HepG2 (cell line): ENCODE data around the gene TPRG1L. TPM values are rescaled to one million over a fixed set of nuclear protein-coding genes. Genes with fewer than 3 reads are reported as not detected.

Experiments
- ATAC-seq: fragments of 200-7000 bp; cut with Tn5 transposase; 3 replicates; pipeline ENCODE4 v1.9.1; 2020; ENCODE audit warnings: mild to moderate bottlenecking, moderate library complexity
- BruUV-seq: library from RNA; stranded (reverse); fragments of 400-500 nt; replicated peaks from 2 replicates; lab custom pipeline; 2021; lab: Mats Ljungman, UMichigan
- CTCF ChIA-PET: fragments of 300-600 bp; formaldehyde crosslinking; extraction: SDS; loops from one replicate; lab custom pipeline; 2021; ENCODE audit warnings: low total read pairs, inconsistent platforms, low intra/inter-chr PET ratio; lab: Yijun Ruan, JAX
- POLR2A ChIA-PET: fragments of 350-600 bp; sonication (Branson Sonifier 250); formaldehyde crosslinking; loops from one replicate; lab custom pipeline; 2020; ENCODE audit warnings: antibody characterized with exemption, inconsistent platforms; lab: Yijun Ruan, JAX
- DNase-seq: peaks from one replicate; pipeline ENCODE4 v3.0.0-alpha.2; 2015; ENCODE audit warnings: low spot score
- FAIRE-seq: peaks from 3 replicates; lab custom pipeline; 2011; peaks lifted over from hg19 to GRCh38; lab: Jason Lieb, UNC
- H2AFZ ChIP-seq: one replicate; pipeline ENCODE4 v1.6.1; 2011; ENCODE audit warnings: low read length, inconsistent platforms
- H3K27ac ChIP-seq: fragments of 300-600 bp; 3 replicates; pipeline ENCODE4 v1.8.0; 2011; ENCODE audit warnings: mixed run types, mild to moderate bottlenecking, mixed read lengths, low read length, inconsistent platforms; ENCODE audit not compliant: insufficient read depth; ENCODE audit errors: extremely low read length
- H3K27me3 ChIP-seq, 2 experiments: fragments of 200-600 bp in 1 of 2; 2 replicates in 1 of 2; 3 replicates in 1 of 2; pipeline versions ENCODE4 v1.6.0 to v1.8.0; 2011; ENCODE audit warnings: low read length in 2 of 2, mild to moderate bottlenecking in 2 of 2, moderate library complexity in 2 of 2, inconsistent platforms in 1 of 2; ENCODE audit not compliant: insufficient read depth in 2 of 2, control insufficient read depth in 1 of 2
- H3K36me3 ChIP-seq, 2 experiments: fragments of 200-600 bp in 1 of 2; replicated peaks in 1 of 2; 2 replicates in 1 of 2; 3 replicates in 1 of 2; pipeline versions ENCODE4 v1.5.1 to v1.8.0; 2011; ENCODE audit warnings: low read length in 2 of 2, inconsistent platforms in 1 of 2; ENCODE audit not compliant: insufficient read depth in 2 of 2, control insufficient read depth in 1 of 2
- H3K4me1 ChIP-seq: 2 replicates; pipeline ENCODE4 v1.5.1; 2012; ENCODE audit warnings: low read length, inconsistent platforms; ENCODE audit not compliant: insufficient read depth
- H3K4me2 ChIP-seq: 2 replicates; pipeline ENCODE4 v1.6.0; 2011; ENCODE audit warnings: low read depth, low read length, inconsistent platforms
- H3K4me3 ChIP-seq, 3 experiments: fragments of 200-600 bp in 1 of 3; sonication (generic), shearing (Covaris generic) in 1 of 3; replicated peaks in 1 of 3; 2 replicates each; pipeline ENCODE4 v1.5.1; 2011 to 2016; ENCODE audit warnings: low read length in 3 of 3, inconsistent platforms in 2 of 3, low read depth in 2 of 3, mild to moderate bottlenecking in 2 of 3, control low read depth in 1 of 3, mixed read lengths in 1 of 3; ENCODE audit not compliant: insufficient read depth in 1 of 3
- H3K79me2 ChIP-seq: one replicate; pipeline ENCODE4 v1.6.1; 2011; ENCODE audit warnings: low read length, inconsistent platforms; ENCODE audit not compliant: insufficient read depth
- H3K9ac ChIP-seq: 2 replicates; pipeline ENCODE4 v1.6.0; 2011; ENCODE audit warnings: mild to moderate bottlenecking, low read depth, low read length, inconsistent platforms; ENCODE audit not compliant: insufficient read depth
- H3K9me3 ChIP-seq: 2 replicates; pipeline ENCODE4 v1.5.1; 2012; ENCODE audit warnings: mild to moderate bottlenecking, low read length
- H4K20me1 ChIP-seq: 2 replicates; pipeline ENCODE4 v1.6.0; 2011; ENCODE audit warnings: inconsistent platforms, mild to moderate bottlenecking, low read length, moderate library complexity; ENCODE audit not compliant: insufficient read depth
- CENPT ChIP-seq: sonication (generic); formaldehyde crosslinking; IDR thresholded peaks from 2 replicates; pipeline ENCODE4 v1.8.0; 2022; ENCODE audit warnings: low read depth, mild to moderate bottlenecking, moderate library complexity, missing genetic modification reagents
- CSRNP1 ChIP-seq: sonication (generic); formaldehyde crosslinking; IDR thresholded peaks from 2 replicates; pipeline ENCODE4 v1.8.1; 2023; ENCODE audit warnings: mild to moderate bottlenecking, missing genetic modification reagents
- EP300 ChIP-seq, 3 experiments: sonication (generic) in 1 of 3; formaldehyde crosslinking in 1 of 3; IDR thresholded peaks; 2 replicates each; pipeline versions ENCODE4 v1.5.1 to v1.6.1; 2011 to 2020; ENCODE audit warnings: low read depth in 2 of 3, low read length in 2 of 3, borderline replicate concordance in 1 of 3, improper control_type of control experiment in 1 of 3, mild to moderate bottlenecking in 1 of 3, missing genetic modification reagents in 1 of 3, moderate library complexity in 1 of 3
- NR1H2 ChIP-seq: sonication (generic); formaldehyde crosslinking; IDR thresholded peaks from 2 replicates; pipeline ENCODE4 v1.8.1; 2022; ENCODE audit warnings: low read depth, missing genetic modification reagents, borderline replicate concordance
- RBAK ChIP-seq: sonication (generic); formaldehyde crosslinking; IDR thresholded peaks from 2 replicates; pipeline ENCODE4 v1.5.1; 2020; ENCODE audit warnings: mild to moderate bottlenecking, missing genetic modification reagents
- TFDP1 ChIP-seq: IDR thresholded peaks from 2 replicates; pipeline ENCODE4 v1.6.1; 2016; ENCODE audit warnings: missing compliant biosample characterization, missing genetic modification reagents, borderline replicate concordance
- ZBTB2 ChIP-seq: sonication (generic); formaldehyde crosslinking; IDR thresholded peaks from 2 replicates; pipeline ENCODE4 v1.8.0; 2022; ENCODE audit warnings: low read depth, missing genetic modification reagents
- ZNF18 ChIP-seq: sonication (generic); formaldehyde crosslinking; IDR thresholded peaks from 2 replicates; pipeline ENCODE4 v1.8.0; 2022; ENCODE audit warnings: mild to moderate bottlenecking, missing genetic modification reagents; ENCODE audit not compliant: insufficient replicate concordance
- ZNF251 ChIP-seq: sonication (generic); formaldehyde crosslinking; IDR thresholded peaks from 2 replicates; pipeline ENCODE4 v1.9.0; 2021; ENCODE audit warnings: mild to moderate bottlenecking, missing genetic modification reagents
- ZNF558 ChIP-seq: sonication (generic); formaldehyde crosslinking; IDR thresholded peaks from 2 replicates; pipeline ENCODE4 v1.9.0; 2022; ENCODE audit warnings: mild to moderate bottlenecking, missing genetic modification reagents, borderline replicate concordance
- ZNF597 ChIP-seq: sonication (generic); formaldehyde crosslinking; IDR thresholded peaks from 2 replicates; pipeline ENCODE4 v1.5.0; 2020; ENCODE audit warnings: missing genetic modification reagents
- ZNF7 ChIP-seq: IDR thresholded peaks from 2 replicates; pipeline ENCODE4 v1.6.1; 2016; ENCODE audit warnings: missing biosample characterization, missing genetic modification reagents
- ZSCAN20 ChIP-seq: sonication (generic); formaldehyde crosslinking; IDR thresholded peaks from 2 replicates; pipeline ENCODE4 v1.4.0; 2020; ENCODE audit warnings: missing genetic modification reagents, mild to moderate bottlenecking, borderline replicate concordance
- WGBS: methylation state at CpG from one replicate; pipeline ENCODE4 v1.1.6; 2017; ENCODE audit warnings: low lambda C conversion rate; 5-methylcytosine and 5-hydroxymethylcytosine counted together
- in situ Hi-C: cut with HindIII; loops from 2 replicates; pipeline ENCODE4 v1.10.0; 2017; ENCODE audit warnings: low pct_unique_long_range_greater_than_20kb; ENCODE audit not compliant: extremely low pct_ligation_motif_present
- intact Hi-C: fragments of 100-400 bp; cut with micrococcal nuclease; formaldehyde crosslinking; loops from one replicate; pipeline ENCODE4 v1.10.0; 2022; ENCODE audit not compliant: unreplicated experiment
- polyA plus RNA-seq, 8 experiments: library from polyadenylated mRNA; depleted of rRNA in 3 of 8; stranded (reverse) in 7 of 8; unstranded in 1 of 8; fragments of >200 nt; fragmentation: Illumina TruSeq in 4 of 8; extraction: Trizol in 4 of 8; gene quantifications; 2 replicates each; pipeline versions ENCODE4 v1.2.1 to v1.2.3, GENCODE V29; 2011 to 2016; ENCODE audit warnings: low read depth in 4 of 8, missing spikeins in 1 of 8, mixed read lengths in 1 of 8; ENCODE audit not compliant: insufficient read depth in 1 of 8
- total RNA-seq, 5 experiments: library from RNA; depleted of rRNA; stranded (reverse); fragments of >200 nt; fragmentation: Illumina TruSeq; extraction: Trizol; gene quantifications; 2 replicates each; pipeline ENCODE4 v1.2.3, GENCODE V29; 2016; ENCODE audit warnings: low read depth in 1 of 5

TPRG1L gene
- total and polyA plus RNA-seq, 2 of the 13 experiments (the other 11 are each of a cell fraction or from before 2014, with no cell fraction given): 21.3 to 37.4 TPM

GRCh38 chr1:3590951-3591865 is 33.6 kb upstream of the TPRG1L start:
- H2AFZ ChIP-seq: no peak overlapping the region
- H3K36me3 ChIP-seq: no peaks in the 10 kb centered on the region
- H3K4me1 ChIP-seq: peaks cover 27% of the 10 kb centered on the region
- H3K9ac ChIP-seq: no peak overlapping the region
- TF ChIP-seq CENPT: no peak
- TF ChIP-seq NR1H2 (CRISPR knock-in tag): no peak
- TF ChIP-seq RBAK (CRISPR knock-in tag): no peak
- no peak for TF ChIP-seq TFDP1 (CRISPR knock-in tag)
- no peak for TF ChIP-seq CSRNP1 (CRISPR knock-in tag)
- TF ChIP-seq ZBTB2 (CRISPR knock-in tag): no peak
- no peak for TF ChIP-seq ZNF597 (CRISPR knock-in tag)
- TF ChIP-seq ZNF558 (CRISPR knock-in tag): no peak
- no peak for TF ChIP-seq ZNF18
- TF ChIP-seq ZSCAN20 (CRISPR knock-in tag): no peak
- no peak for TF ChIP-seq ZNF251 (CRISPR knock-in tag)
- no peak for TF ChIP-seq ZNF7 (CRISPR knock-in tag)
- no peak for TF ChIP-seq EP300 (IDR thresholded peaks at IDR 0.05; ENCODE audit: low read depth in 2 of 2, low read length in 2 of 2)
- TF ChIP-seq EP300 (CRISPR knock-in tag; IDR thresholded peaks at IDR 0.05; ENCODE audit: borderline replicate concordance): no peak
- no peaks in the 10 kb centered on the region; the same call in 1 of the 2 replicates for H4K20me1 ChIP-seq
- no CpG with 5 or more reads among the region's 33 CpGs for WGBS
- peaks cover 15 to 65% of the 10 kb centered on the region in 2 experiments for H3K27me3 ChIP-seq
- in situ Hi-C loops: no loop called here
- no peak for DNase-seq
- no peaks in the 10 kb centered on the region for H3K79me2 ChIP-seq
- CTCF ChIA-PET: interaction anchor here (1.2 kb wide), 1 partner anchor 28 kb away, joined by 3 read pairs; no protein-coding TSS in a partner anchor
- no peaks in the 10 kb centered on the region for H3K9me3 ChIP-seq
- H3K4me3 ChIP-seq: no peak overlapping the region
- no peak overlapping the region for H3K4me2 ChIP-seq
- no TSS peak for BruUV-seq
- no peak for FAIRE-seq
- no peak; the same call in 2 of the 3 replicates for ATAC-seq
- intact Hi-C loops: no loop called here
- POLR2A ChIA-PET: no interaction called here
- H3K27ac ChIP-seq: no peak overlapping the region
